K562 (cell line): ENCODE data around the gene LY6G6F. TPM values are rescaled to one million over a fixed set of nuclear protein-coding genes. Genes with fewer than 3 reads are reported as not detected.

Source experiments
- BCOR ChIP-seq: fragments of 450-650 bp; IDR thresholded peaks from 2 replicates; pipeline ENCODE4 v1.6.1; 2016
- CEBPB ChIP-seq: fragments of 450-650 bp; IDR thresholded peaks from 2 replicates; pipeline ENCODE4 v1.6.1; 2016; ENCODE audit warnings: missing genetic modification characterization, missing compliant biosample characterization
- IFI16 ChIP-seq: fragments of 250-450 bp; sonication (Bioruptor Pico); IDR thresholded peaks from 2 replicates; pipeline ENCODE4 v2.1.2; 2022; ENCODE audit warnings: mild to moderate bottlenecking, inconsistent platforms
- MEF2D ChIP-seq: conservative IDR thresholded peaks from 2 replicates; pipeline ENCODE4 v1.6.1; 2016; ENCODE audit warnings: low read depth, missing genetic modification characterization, missing compliant biosample characterization
- SMAD4 ChIP-seq: fragments of 250-450 bp; sonication (Bioruptor Pico); conservative IDR thresholded peaks from 2 replicates; pipeline ENCODE4 v1.8.0; 2021; ENCODE audit warnings: inconsistent platforms, mild to moderate bottlenecking, moderate library complexity
- SNAPC5 ChIP-seq: fragments of 250-450 bp; sonication (Bioruptor Pico); IDR thresholded peaks from 2 replicates; pipeline ENCODE4 v1.8.0; 2021; ENCODE audit warnings: moderate library complexity, mild to moderate bottlenecking, inconsistent platforms
- STAT6 ChIP-seq: sonication (generic); formaldehyde crosslinking; IDR thresholded peaks from 2 replicates; pipeline ENCODE4 v1.8.1; 2023; ENCODE audit warnings: mild to moderate bottlenecking, missing genetic modification reagents
- TFAM ChIP-seq: fragments of 250-450 bp; sonication (Bioruptor Pico); conservative IDR thresholded peaks from 2 replicates; pipeline ENCODE4 v1.5.0; 2021; ENCODE audit warnings: mild to moderate bottlenecking, moderate library complexity
- ZBTB11 ChIP-seq, 3 experiments: fragments of 200-800 bp in 1 of 3; fragments of 250-450 bp in 1 of 3; fragments of 450-650 bp in 1 of 3; sonication (Bioruptor Pico) in 1 of 3; sonication (Bioruptor generic) in 1 of 3; formaldehyde crosslinking in 1 of 3; IDR thresholded peaks; 2 replicates each; pipeline versions ENCODE4 v1.6.1 to v1.8.0; 2016 to 2022; ENCODE audit warnings: mild to moderate bottlenecking in 2 of 3, missing genetic modification characterization in 2 of 3, missing compliant biosample characterization in 1 of 3, moderate library complexity in 1 of 3
- ZBTB40 ChIP-seq, 2 experiments: fragments of 450-650 bp in 1 of 2; sonication (generic) in 1 of 2; formaldehyde crosslinking in 1 of 2; IDR thresholded peaks; 2 replicates each; pipeline versions ENCODE4 v1.7.1 to v1.9.0; 2016 to 2022; ENCODE audit warnings: inconsistent platforms in 1 of 2, mild to moderate bottlenecking in 1 of 2, missing genetic modification reagents in 1 of 2
- polyA plus RNA-seq, 8 experiments: library from polyadenylated mRNA; depleted of rRNA in 4 of 8; stranded (reverse) in 5 of 8; unstranded in 3 of 8; fragments of >200 nt; fragmentation: Nextera tagmentation in 2 of 8; fragmentation: Illumina TruSeq in 1 of 8; extraction: Ambion mirVana in 2 of 8; extraction: Trizol in 1 of 8; gene quantifications; 2 replicates each; pipeline versions ENCODE4 v1.2.1 to v1.2.3, GENCODE V29; 2011 to 2014; ENCODE audit warnings: inconsistent platforms in 1 of 8, missing spikeins in 1 of 8
- total RNA-seq, 7 experiments: library from RNA; depleted of rRNA in 6 of 7; stranded (reverse); fragments of >200 nt in 6 of 7; fragmentation: Illumina TruSeq in 2 of 7; extraction: Trizol in 2 of 7; gene quantifications; 2 replicates each; pipeline versions ENCODE4 v1.2.1 to v1.2.3, GENCODE V29; 2011 to 2021; ENCODE audit warnings: low replicate concordance in 1 of 7

LY6G6F gene
- total and polyA plus RNA-seq, 9 of the 15 experiments (the other 6 are each of a cell fraction or from before 2014, with no cell fraction given): 0.14 to 0.50 (median 0.28) TPM; not detected in 2

- TF ChIP-seq ZBTB40 (IDR thresholded peaks at IDR 0.05) (no peak; the same call in 1 of the 2 replicates), ZBTB40 (CRISPR knock-in tag; IDR thresholded peaks at IDR 0.05) (no peak), SMAD4 (CRISPR knock-in tag) (no peak), SNAPC5 (CRISPR knock-in tag) (peak; percentile 81), CEBPB (tag) (peak; percentile 71), ZBTB11 (CRISPR knock-in tag; IDR thresholded peaks at IDR 0.05) (no peak), MEF2D (tag) (peak; percentile 76; the same call in 1 of the 2 replicates), BCOR (no peak), STAT6 (peak; percentile 97; the same call in 1 of the 2 replicates), IFI16 (CRISPR knock-in tag) (0 out of 2 replicates have a peak, but pooled peaks have one; percentile 9), TFAM (CRISPR knock-in tag) (no peak)
These were observed 41.7 kb upstream of the LY6G6F start, which contains the start of gene GPANK1 (continued) for GRCh38 chr6:31664790-31665500.
